Astrocyte of the spinal cord (primary cell): ENCODE measurements around the gene CA12.
A peak's percentile ranks its signal among the peaks of the same experiment; 100 is the strongest.

Source experiments
- DNase-seq: peaks from one replicate; pipeline ENCODE4 v3.0.0; 2011; ENCODE audit warnings: low read depth, low spot score
- H3K4me3 ChIP-seq: 2 replicates; pipeline ENCODE4 v1.5.1; 2011; ENCODE audit warnings: low read depth, mild to moderate bottlenecking, low read length, moderate library complexity
- CTCF ChIP-seq: IDR thresholded peaks from 2 replicates; pipeline ENCODE4 v1.5.1; 2012; ENCODE audit warnings: low read depth, mild to moderate bottlenecking, low read length, inconsistent platforms
- in situ Hi-C: cut with HindIII; loops from 2 replicates; pipeline ENCODE4 v1.10.0; 2017; ENCODE audit warnings: low sequenced_read_pairs

The CA12 gene

DNA sequence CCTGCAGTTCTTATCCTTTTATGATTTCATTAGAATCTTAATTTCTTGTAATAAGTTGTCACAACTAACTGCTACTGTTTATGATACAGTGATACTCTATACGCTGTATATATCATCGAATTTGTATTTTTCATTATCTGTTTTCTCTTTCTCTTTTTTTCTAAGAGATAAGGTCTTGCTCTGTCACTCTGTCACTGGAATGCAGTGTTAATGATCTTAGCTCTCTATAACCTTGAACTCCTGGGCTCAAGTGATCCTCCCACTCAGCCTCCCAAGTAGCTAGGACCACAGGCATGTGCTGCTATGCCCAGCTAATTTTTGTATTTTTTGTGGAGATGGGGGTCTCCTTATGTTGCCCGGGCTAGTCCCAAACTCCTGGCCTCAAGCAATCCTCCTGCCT lies 89.4 kb downstream of the CA12 start:
- H3K4me3 ChIP-seq, result no peak overlapping the region
- no peak for TF ChIP-seq CTCF
- in situ Hi-C loops, result no loop called here
- DNase-seq, result no peak

DNA sequence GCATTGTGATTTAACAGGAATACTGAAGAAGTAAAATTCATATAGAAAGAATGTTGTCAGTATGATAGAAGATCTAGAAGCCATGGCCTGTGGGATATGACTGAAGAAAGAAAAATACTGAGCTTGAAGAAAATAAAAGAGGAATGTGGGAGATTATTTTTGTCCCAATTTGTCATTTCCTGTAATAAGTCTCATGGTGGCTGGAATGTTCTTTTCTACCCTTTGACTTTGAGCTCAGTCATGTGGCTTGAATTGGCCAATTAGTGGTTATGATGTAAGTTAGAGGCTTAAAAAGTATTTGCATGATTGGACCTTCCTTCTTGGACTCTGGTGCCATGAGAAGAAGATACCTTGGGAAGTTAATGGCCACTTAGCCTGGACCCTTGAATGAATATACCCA lies 90.1 kb downstream of the CA12 start:
- no peak overlapping the region for H3K4me3 ChIP-seq
- DNase-seq, result peak; percentile 95
- no peak for TF ChIP-seq CTCF
- in situ Hi-C loops, result no loop called here

DNA sequence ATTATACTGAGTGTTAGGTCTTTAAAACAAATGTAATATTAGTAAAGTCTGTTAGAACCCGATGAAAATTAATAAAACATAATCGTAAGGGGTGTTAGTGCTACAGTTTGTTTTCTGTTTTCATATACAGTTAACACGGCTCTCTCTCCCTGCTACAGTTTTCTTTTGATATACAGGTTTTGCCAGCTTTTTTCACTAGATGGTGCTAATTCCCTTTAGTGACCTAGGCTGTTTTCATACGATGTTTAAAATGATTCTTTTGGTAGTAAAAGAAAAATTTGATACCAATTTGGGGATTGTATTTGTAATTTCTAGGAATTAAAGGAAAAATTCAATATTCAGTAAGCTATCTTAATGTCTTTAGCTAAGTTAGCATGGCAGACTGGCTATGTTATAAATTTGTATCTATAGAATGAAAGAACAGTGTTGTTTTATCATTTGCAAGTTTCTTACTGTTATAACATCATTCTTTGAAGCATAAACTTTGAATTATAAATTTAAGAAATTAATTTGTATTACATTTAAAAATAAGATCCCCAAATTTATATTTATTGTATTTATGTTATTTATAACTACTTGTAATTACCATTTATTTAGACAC lies 92.8 kb downstream of the CA12 start:
- peak; percentile 72 for DNase-seq
- TF ChIP-seq CTCF, result peak; percentile 66
- in situ Hi-C loops, result no loop called here
- no peak overlapping the region for H3K4me3 ChIP-seq

GRCh38 chr15:63288342-63288741 lies 93.3 kb downstream of the CA12 start:
- DNase-seq, result no peak
- TF ChIP-seq CTCF, result no peak
- in situ Hi-C loops, result no loop called here
- H3K4me3 ChIP-seq, result no peak overlapping the region

GRCh38 chr15:63287109-63287508 lies 94.5 kb downstream of the CA12 start:
- in situ Hi-C loops, result no loop called here
- H3K4me3 ChIP-seq, result no peak overlapping the region
- no peak for DNase-seq
- no peak for TF ChIP-seq CTCF

- in situ Hi-C loops, result no loop called here
- H3K4me3 ChIP-seq, result no peak overlapping the region
- TF ChIP-seq CTCF, result no peak
- DNase-seq, result no peak
Observed at GRCh38 chr15:63284335-63284734, 97.3 kb downstream of the CA12 start.

DNA sequence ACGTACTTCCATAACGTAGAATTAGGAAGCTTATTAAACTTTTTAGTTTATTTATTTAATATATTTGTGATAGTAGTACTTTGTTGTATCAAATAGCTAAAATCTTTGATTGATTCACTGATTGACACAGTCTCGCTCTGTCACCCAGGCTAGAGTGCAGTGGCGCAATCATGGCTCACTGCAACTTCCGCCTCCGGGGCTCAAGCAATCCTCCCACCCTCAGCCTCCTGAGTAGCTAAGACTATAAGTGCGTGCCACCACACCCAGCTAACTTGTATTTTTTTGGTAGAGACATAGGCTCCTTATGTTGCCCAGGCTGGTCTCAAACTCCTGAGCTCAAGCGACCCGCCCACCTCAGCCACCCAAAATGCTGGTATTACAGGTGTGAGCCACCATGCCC lies 98.5 kb downstream of the CA12 start:
- TF ChIP-seq CTCF, result no peak
- in situ Hi-C loops, result no loop called here
- no peak overlapping the region for H3K4me3 ChIP-seq
- DNase-seq, result no peak
